Right atrium auricular region (tissue), 2 donors: Measurements from ENCODE around the gene MAD1L1. TPM values are rescaled to one million over a fixed set of nuclear protein-coding genes. Genes with fewer than 3 reads are reported as not detected.

Experiments used
- DNase-seq: peaks from one replicate; pipeline ENCODE4 v3.0.0-alpha.2; 2019; ENCODE audit warnings: low spot score
- H3K27ac ChIP-seq, 2 donors: fragments of 200-600 bp; sonication (generic); 1 replicate in 1 of 2; 2 replicates in 1 of 2; pipeline ENCODE4 v1.5.1; 2016 to 2019
- H3K27me3 ChIP-seq, 2 donors: fragments of 200-600 bp; sonication (generic); one replicate each; pipeline versions ENCODE4 v1.5.1 to v1.6.0; 2017 to 2019
- H3K36me3 ChIP-seq: fragments of 200-600 bp; sonication (generic); one replicate; pipeline ENCODE4 v1.5.1; 2016
- H3K4me1 ChIP-seq, 2 donors: fragments of 200-600 bp; sonication (generic); one replicate each; pipeline versions ENCODE4 v1.5.1 to v1.6.0; 2017 to 2019
- H3K4me3 ChIP-seq, 2 donors: fragments of 200-600 bp; sonication (generic); 1 replicate in 1 of 2; 2 replicates in 1 of 2; pipeline ENCODE4 v1.5.1; 2017 to 2019; ENCODE audit warnings: mild to moderate bottlenecking in 1 of 2, moderate library complexity in 1 of 2
- H3K9me3 ChIP-seq, 2 donors: fragments of 200-600 bp; sonication (generic); one replicate each; pipeline ENCODE4 v1.5.1; 2019
- total RNA-seq, 2 donors: library from RNA; depleted of rRNA; stranded (reverse); fragments of >200 nt; gene quantifications; one replicate each; pipeline ENCODE4 v1.1.0, GENCODE V29; 2016
- TF ChIP-seq, protein P1 (sequence below), 2 donors: fragments of 200-600 bp; sonication (generic); IDR thresholded peaks; one replicate each; pipeline ENCODE4 v1.5.1; 2019; ENCODE audit warnings: antibody characterized with exemption in 2 of 2

Gene MAD1L1
- total RNA-seq, 2 donors from 2014 or later, result 13.3 to 31.9 TPM

DNA sequence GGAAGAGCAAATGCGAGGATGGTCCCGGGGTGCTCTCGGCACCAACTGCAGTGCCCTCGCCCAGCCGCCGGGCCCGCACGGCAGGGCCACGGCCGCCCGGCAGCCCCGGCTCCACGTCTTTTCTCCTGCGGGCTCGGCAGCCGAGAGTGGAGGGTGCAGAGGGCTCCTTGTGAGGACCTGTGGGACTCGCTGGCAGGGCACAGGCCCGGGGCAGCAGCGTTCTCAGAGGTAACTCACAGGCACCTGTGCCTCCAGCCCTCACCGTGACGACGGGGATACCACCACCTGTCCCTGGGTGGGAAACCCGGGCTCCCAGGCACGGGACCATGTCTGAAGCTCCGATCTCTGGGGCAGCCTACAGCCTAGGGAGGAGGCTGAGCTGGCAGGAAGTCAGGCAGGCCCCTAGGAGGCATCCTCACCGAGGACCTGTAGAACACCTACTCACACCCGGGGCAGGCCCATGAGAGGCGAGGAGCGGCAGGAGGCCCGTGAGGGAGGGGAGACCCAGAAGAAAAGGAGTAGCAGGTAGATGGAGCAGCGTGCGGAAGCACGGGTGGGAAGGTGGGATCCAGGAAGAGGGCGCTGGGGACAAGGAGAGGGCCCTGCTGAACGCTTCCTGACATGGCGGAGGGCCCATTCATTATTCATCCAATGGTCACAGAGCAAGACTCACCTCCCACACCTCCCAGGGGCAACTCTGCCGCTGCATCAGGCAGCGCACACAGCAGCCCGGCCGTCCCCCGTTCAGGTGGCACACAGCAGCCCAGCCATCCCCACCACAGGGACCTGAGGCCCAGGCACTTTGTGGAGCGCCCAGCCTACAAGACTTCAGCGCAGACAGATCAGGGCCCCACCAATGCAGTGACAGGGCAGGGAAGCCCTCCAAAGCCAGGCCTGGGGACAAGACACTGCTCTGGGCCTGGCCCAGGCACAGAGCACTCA lies 244.9 kb downstream of the MAD1L1 start:
- H3K27ac ChIP-seq, result no peak overlapping the region
- peaks cover 0 to 13% of the 10 kb centered on the region in 2 donors for H3K4me1 ChIP-seq
- no peak overlapping the region for H3K4me3 ChIP-seq
- no peak for DNase-seq
- H3K27me3 ChIP-seq, result no peaks in the 10 kb centered on the region
- H3K9me3 ChIP-seq, result no peaks in the 10 kb centered on the region
- no peaks in the 10 kb centered on the region for H3K36me3 ChIP-seq
- TF ChIP-seq, protein P1, sequence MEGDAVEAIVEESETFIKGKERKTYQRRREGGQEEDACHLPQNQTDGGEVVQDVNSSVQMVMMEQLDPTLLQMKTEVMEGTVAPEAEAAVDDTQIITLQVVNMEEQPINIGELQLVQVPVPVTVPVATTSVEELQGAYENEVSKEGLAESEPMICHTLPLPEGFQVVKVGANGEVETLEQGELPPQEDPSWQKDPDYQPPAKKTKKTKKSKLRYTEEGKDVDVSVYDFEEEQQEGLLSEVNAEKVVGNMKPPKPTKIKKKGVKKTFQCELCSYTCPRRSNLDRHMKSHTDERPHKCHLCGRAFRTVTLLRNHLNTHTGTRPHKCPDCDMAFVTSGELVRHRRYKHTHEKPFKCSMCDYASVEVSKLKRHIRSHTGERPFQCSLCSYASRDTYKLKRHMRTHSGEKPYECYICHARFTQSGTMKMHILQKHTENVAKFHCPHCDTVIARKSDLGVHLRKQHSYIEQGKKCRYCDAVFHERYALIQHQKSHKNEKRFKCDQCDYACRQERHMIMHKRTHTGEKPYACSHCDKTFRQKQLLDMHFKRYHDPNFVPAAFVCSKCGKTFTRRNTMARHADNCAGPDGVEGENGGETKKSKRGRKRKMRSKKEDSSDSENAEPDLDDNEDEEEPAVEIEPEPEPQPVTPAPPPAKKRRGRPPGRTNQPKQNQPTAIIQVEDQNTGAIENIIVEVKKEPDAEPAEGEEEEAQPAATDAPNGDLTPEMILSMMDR (IDR thresholded peaks at IDR 0.05), result no peak

- no peak overlapping the region for H3K4me3 ChIP-seq
- no peaks in the 10 kb centered on the region for H3K27me3 ChIP-seq
- H3K36me3 ChIP-seq, result no peaks in the 10 kb centered on the region
- DNase-seq, result no peak
- TF ChIP-seq, protein P1 (IDR thresholded peaks at IDR 0.05), result no peak
- H3K9me3 ChIP-seq, result no peaks in the 10 kb centered on the region
- H3K27ac ChIP-seq, result no peak overlapping the region
- H3K4me1 ChIP-seq, result peaks cover 0 to 6% of the 10 kb centered on the region in 2 donors
Observed at GRCh38 chr7:1987084-1987535, 245.6 kb downstream of the MAD1L1 start.

DNA sequence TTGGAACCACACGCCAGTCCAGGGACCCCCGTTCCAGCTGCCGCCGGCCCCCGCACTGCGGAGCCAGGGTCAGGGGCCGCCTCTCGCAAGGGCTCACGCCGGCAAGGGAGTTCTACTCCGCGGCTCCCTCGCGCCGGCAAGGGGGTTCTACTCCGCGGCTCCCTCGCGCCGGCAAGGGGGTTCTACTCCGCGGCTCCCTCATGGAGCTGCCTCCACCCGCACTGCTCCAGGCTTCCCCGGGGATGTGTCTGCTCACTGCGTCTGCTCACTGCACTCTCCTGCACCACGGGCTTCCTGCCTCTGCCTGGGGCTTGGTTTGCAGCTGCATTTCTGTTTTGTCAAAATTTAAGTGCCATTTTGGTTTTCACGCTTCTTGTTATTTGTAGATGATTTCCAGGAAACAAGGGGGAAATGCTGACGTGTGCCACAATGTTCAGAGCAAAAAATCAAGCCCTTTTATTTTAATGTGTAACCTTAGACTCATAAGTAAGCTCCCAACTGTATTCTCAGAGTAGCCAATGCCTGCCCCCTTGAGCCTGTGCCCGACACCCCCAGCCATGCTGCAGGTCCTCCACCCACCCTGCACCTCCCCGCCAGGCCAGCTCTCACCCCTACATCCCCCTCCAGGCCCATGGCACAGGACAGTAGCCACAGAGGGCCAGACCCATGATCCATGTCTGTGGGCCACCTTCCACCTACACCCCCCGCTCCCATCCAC lies 246.2 kb downstream of the MAD1L1 start:
- TF ChIP-seq, protein P1 (IDR thresholded peaks at IDR 0.05), result no peak
- no peaks in the 10 kb centered on the region for H3K27me3 ChIP-seq
- H3K4me1 ChIP-seq, result peaks cover 0 to 5% of the 10 kb centered on the region in 2 donors
- no peak for DNase-seq
- no peaks in the 10 kb centered on the region for H3K9me3 ChIP-seq
- H3K36me3 ChIP-seq, result no peaks in the 10 kb centered on the region
- H3K27ac ChIP-seq, result no peak overlapping the region
- H3K4me3 ChIP-seq, result no peak overlapping the region

DNA sequence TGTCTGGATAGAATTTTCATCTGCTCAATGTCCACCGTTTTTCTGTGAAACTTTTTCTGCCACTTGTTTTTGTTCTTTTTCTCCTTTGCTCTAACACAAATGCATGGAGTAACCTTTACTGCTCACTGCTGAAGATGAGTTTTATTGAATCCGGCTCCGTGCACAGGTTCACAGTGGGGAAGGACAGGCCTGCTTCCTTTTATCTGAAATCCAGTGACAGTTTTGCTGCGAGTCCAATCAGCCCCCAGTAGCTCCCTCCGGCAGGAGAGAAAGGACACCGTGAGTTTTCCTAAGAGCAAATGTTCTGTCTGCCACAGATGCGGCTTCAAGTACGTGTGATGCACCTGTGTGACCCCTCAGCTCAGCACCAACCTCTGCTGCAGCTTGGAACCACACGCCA lies 246.8 kb downstream of the MAD1L1 start:
- Histone ChIP-seq H3K9me3 (no peaks in the 10 kb centered on the region), H3K4me1 (peaks cover 0 to 5% of the 10 kb centered on the region in 2 donors), H3K36me3 (no peaks in the 10 kb centered on the region), H3K4me3 (no peak overlapping the region), H3K27me3 (no peaks in the 10 kb centered on the region), H3K27ac (no peak overlapping the region)
- TF ChIP-seq, protein P1 (IDR thresholded peaks at IDR 0.05), result no peak
- DNase-seq, result no peak

- TF ChIP-seq, protein P1 (IDR thresholded peaks at IDR 0.05), result no peak
- H3K36me3 ChIP-seq, result no peaks in the 10 kb centered on the region
- no peaks in the 10 kb centered on the region for H3K27me3 ChIP-seq
- no peak overlapping the region for H3K27ac ChIP-seq
- no peak for DNase-seq
- H3K4me1 ChIP-seq, result no peaks in the 10 kb centered on the region
- H3K4me3 ChIP-seq, result no peak overlapping the region
- H3K9me3 ChIP-seq, result no peaks in the 10 kb centered on the region
Observed at GRCh38 chr7:1985042-1985441, 247.7 kb downstream of the MAD1L1 start.
